ENCODE measurements around the gene HBG2.
"Not testable (repeated sequence)": the region's sequence is repeated elsewhere in the genome, so short reads cannot be mapped to it uniquely, and the experiment has no call there.

The HBG2 gene

DNA sequence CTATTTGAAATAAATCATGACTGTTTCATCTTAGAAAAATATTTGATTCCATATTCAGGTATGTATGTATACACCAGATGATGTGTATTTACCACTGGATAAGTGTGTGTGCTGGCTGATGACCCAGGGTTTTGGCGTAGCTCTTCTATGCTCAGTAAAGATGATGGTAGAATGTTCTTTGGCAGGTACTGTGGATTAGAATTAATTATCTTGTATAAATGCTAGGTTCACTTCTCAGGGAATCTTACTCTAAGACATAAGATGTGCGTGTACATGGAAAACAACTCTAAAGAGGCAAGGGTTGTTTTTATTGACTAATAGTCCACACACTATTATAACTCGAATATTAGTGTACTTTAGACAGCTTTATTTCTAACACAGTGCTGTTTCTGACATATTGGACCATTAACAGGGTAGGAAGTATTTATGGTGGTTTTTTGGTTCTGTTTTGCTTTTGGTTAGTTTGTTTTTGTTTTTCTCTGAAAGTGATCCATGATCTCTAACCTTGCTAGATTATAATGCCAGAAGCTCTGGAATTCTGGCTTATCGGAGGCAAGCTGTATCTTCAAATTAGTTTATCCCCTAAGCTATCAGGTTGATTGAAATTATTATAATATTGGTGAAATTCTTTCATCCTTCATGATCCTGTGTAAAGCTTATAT, 3.9 kb downstream of the HBG2 start:
- no peak for DNase-seq (ENCODE audit: low read depth in 3 of 3, low spot score in 1 of 3)

DNA sequence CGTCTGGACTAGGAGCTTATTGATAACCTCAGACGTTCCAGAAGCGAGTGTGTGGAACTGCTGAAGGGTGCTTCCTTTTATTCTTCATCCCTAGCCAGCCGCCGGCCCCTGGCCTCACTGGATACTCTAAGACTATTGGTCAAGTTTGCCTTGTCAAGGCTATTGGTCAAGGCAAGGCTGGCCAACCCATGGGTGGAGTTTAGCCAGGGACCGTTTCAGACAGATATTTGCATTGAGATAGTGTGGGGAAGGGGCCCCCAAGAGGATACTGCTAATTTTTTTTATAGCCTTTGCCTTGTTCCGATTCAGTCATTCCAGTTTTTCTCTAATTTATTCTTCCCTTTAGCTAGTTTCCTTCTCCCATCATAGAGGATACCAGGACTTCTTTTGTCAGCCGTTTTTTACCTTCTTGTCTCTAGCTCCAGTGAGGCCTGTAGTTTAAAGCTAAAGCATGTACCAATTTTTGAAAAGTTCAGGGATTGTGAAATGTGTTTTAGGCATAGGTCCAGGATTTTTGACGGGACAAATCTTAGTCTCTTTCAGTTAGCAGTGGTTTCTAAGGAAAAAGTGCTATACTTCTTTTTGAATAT, 4.7 kb downstream of the HBG2 start, which contains the start of gene HBG1:
TSS of gene HBG1 (minus strand) at position 51 of the 590 bp plus-strand sequence. CDS start 53 bp downstream, outside the sequence.
- DNase-seq (ENCODE audit: low read depth in 3 of 3, low spot score in 1 of 3) = not testable (repeated sequence)

DNA sequence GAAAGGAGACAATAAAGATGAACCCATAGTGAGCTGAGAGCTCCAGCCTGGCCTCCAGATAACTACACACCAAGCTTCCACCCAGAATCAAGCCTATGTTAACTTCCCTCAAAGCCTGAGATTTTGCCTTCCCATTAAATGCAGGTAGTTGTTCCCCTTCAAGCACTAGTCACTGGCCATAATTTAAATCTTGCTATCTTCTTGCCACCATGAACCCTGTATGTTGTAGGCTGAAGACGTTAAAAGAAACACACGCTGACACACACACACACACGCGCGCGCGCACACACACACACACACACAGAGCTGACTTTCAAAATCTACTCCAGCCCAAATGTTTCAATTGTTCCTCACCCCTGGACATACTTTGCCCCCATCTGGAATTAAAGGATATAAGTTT, 6.1 kb downstream of the HBG2 start:
- not testable (repeated sequence) for DNase-seq (ENCODE audit: low read depth in 3 of 3, low spot score in 1 of 3)

DNA sequence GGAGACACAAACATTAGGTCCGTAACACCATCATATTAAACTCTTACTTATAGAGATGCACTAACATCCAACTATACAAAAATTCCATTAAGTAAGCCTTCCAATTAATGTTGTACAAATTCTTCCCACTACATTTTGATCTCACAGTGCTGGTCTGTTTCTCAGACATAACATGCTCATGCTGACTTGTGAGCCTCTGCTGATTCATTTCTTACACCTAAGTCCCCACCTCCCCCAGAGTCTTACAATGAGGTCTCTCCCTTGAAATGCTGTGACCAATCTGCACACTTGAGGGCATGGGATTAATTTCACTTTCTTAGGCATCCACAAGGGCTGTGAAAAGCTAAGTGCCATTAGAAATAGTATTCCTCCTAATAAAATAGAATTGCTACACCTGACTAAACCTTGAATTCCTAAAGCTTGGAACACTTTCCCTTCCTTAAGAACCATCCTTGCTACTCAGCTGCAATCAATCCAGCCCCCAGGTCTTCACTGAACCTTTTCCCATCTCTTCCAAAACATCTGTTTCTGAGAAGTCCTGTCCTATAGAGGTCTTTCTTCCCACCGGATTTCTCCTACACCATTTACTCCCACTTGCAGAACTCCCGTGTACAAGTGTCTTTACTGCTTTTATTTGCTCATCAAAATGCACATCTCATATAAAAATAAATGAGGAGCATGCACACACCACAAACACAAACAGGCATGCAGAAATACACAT, 6.9 kb downstream of the HBG2 start:
- no peak for DNase-seq (ENCODE audit: low read depth in 3 of 3, low spot score in 1 of 3)

DNA sequence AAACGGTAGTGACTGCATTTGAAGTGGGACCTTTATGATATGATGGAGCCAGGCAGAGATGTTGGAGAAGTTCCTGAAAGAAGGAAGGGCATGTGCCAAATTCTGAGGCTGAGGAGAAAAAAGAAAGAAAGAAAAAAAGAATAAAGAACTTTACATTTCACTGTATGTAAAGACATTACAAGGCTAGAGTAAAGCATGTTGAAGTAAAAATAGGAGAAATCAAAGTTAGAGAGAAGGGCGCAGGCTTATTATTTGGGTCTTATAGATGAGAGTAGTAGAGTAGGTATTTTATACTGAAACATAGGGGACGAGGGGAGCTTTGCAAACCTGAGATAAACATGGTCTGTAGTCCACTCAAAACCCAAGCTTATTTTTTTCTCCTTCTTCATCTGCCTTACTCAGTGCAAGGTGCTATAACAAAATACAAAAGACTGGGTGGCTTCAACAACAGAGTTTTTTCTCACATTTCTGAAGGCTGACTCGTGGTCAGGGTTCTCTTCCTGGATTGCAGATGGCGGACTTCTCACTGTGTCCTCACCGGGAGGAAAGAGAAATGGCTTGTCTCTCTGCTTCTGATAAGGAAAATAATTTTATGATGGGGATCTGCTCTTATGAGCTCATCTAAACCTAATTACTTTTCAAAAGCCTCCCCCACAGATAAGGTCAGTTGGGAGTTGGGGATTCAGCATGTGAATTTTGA, 7.7 kb downstream of the HBG2 start:
- no peak for DNase-seq (ENCODE audit: low read depth in 3 of 3, low spot score in 1 of 3)

GRCh38 chr11:5245155-5245554, 9.4 kb downstream of the HBG2 start:
- no peak for DNase-seq (ENCODE audit: low read depth in 3 of 3, low spot score in 1 of 3)

GRCh38 chr11:5243816-5244180, 10.8 kb downstream of the HBG2 start:
- DNase-seq (ENCODE audit: low read depth in 3 of 3, low spot score in 1 of 3) = no peak

DNA sequence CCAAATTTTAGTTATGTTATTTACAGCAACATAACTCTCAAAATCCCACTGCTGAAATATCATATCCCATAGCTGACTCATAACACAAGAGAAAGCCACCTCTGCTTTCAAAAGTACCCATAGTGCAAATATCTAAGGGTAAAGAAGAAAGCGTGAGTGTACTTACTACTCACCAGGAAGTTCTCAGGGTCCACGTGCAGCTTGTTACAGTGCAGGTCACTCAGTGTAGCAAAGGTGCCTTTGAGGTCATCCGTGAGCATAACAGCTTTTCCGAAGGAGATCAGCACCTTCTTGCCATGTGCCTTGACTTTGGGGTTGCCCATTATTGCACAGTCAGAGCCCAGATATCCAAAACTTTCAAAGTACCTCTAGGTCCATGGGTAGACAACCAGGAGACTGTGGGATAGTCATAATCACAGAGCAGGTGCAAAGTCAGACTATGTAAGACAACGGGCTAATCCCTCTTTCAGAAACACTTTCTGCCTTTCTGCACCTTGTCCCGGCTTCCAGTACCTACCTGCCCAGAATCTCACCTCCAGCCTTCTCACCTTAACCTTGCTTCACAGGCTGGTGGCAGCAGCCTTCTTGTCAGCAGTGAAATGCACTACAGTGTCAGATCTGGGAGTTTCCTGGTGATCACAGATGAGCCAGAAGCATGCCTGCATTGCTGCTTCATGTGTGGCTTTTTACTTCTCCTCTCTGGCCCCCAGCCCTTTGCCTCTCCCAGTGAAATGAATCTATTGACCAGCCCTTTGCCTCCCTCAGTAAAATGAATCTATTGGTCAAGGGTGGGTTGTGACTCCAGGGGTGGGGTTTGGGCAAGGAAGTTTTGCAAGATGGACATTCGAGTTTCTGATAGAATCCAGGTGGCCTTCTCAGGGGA, 11.4 kb downstream of the HBG2 start:
- DNase-seq (ENCODE audit: low read depth in 3 of 3, low spot score in 1 of 3) = no peak

DNA sequence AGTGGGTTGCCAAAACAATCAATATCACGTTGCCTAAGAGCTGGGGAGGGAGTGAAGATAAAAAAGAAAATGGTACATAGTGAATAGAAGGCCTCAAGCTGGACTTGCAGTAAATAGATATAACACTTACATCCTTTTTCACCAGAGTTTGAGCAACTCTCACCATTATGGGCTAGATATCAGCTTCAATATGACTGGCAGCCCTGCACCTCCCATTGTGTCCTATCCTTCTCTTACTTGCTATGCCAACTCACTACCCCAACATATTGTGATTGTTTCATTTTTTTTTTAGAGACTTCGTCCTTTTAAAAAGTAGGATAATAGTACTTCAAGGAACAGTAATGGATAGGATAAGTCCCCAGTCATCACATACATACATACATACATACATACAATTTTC, 12.4 kb downstream of the HBG2 start:
- DNase-seq (ENCODE audit: low read depth in 3 of 3, low spot score in 1 of 3) = no peak

- no peak for DNase-seq (ENCODE audit: low read depth in 3 of 3, low spot score in 1 of 3)
Measured at GRCh38 chr11:5241458-5241857, 13.1 kb downstream of the HBG2 start.

DNA sequence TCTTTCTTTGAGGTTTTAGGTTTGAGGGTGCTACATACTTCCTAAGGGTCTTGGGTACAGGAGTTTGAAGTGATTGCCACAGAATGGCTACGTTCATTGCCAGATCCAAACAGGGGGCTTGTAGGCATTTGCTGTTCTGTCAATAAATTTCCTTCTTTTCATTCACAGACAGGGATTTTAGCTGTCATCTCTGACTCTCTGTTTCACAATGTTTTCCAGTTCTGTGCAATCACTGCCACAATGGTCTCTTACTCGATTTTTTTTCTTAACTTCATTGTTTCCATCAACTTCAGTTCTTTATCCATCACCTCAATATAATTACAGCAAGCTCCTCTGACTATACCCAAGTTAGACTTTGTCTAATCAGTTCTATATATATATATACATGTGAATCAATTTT, 14.1 kb downstream of the HBG2 start:
- no peak for DNase-seq (ENCODE audit: low read depth in 3 of 3, low spot score in 1 of 3)

GRCh38 chr11:5240056-5240455, 14.5 kb downstream of the HBG2 start:
- no peak for DNase-seq (ENCODE audit: low read depth in 3 of 3, low spot score in 1 of 3)

DNA sequence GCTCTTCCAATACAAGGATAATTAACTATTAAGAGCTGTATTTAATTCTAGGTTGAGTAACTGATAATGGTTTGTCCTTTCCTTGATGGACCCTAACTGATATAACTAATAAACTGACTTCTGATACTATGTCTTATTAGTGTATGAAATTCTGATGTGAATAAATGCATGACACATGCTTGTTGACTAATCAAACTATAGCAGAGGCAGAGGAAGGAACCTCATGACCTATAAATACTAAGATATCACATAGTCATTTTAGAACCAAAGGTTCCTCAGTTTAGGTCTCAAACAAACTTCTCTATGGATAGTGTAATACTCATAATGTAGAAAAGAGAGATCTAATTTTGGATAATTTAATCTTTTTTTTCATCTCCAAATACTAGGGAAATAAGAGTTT, 15.5 kb downstream of the HBG2 start:
- no peak for DNase-seq (ENCODE audit: low read depth in 3 of 3, low spot score in 1 of 3)

DNA sequence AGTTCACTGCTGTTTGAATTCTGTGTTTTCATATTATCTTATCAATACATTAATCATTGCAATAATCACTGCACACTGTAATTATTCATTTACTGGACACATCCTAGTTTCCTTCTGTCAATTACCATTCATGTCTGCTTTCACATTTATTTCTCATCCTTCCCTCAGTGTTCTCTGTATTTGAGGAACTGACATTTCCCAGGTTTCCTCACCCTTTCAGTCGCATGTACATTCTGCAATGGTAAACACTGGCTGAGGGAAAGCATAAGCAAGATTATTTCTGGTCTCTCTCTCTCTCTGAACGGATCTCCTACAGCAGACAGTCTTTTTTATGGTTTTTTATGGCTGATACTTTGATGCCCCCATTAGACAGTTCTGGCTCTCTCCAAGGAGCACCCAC, 16.1 kb downstream of the HBG2 start:
- DNase-seq (ENCODE audit: low read depth in 3 of 3, low spot score in 1 of 3) = no peak

DNA sequence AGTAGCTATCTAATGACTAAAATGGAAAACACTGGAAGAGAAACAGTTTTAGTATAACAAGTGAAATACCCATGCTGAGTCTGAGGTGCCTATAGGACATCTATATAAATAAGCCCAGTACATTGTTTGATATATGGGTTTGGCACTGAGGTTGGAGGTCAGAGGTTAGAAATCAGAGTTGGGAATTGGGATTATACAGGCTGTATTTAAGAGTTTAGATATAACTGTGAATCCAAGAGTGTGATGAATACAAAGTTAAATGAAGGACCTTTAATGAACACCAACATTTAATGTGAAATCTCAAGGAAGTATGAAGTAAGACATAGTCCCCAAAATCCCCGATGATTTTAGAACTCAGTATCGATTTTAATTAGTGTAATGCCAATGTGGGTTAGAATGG, 17.2 kb downstream of the HBG2 start:
- no peak for DNase-seq (ENCODE audit: low read depth in 3 of 3, low spot score in 1 of 3)

- DNase-seq (ENCODE audit: low read depth in 3 of 3, low spot score in 1 of 3) = no peak
Measured at GRCh38 chr11:5235364-5236095, 19.1 kb downstream of the HBG2 start.

DNA sequence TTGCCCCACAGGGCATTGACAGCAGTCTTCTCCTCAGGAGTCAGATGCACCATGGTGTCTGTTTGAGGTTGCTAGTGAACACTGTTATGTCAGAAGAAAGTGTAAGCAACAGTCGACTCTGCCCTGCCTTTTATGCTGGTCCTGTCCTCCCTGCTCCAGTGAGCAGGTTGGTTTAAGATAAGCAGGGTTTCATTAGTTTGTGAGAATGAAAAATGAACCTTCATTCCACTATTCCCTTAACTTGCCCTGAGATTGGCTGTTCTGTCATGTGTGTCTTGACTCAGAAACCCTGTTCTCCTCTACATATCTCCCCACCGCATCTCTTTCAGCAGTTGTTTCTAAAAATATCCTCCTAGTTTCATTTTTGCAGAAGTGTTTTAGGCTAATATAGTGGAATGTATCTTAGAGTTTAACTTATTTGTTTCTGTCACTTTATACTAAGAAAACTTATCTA, 20.2 kb downstream of the HBG2 start, which contains the start of gene HBD:
TSS of gene HBD (minus strand) at position 103 of the 454 bp plus-strand sequence. CDS start at position 53, 50 bp downstream.
- no peak for DNase-seq (ENCODE audit: low read depth in 3 of 3, low spot score in 1 of 3)

DNA sequence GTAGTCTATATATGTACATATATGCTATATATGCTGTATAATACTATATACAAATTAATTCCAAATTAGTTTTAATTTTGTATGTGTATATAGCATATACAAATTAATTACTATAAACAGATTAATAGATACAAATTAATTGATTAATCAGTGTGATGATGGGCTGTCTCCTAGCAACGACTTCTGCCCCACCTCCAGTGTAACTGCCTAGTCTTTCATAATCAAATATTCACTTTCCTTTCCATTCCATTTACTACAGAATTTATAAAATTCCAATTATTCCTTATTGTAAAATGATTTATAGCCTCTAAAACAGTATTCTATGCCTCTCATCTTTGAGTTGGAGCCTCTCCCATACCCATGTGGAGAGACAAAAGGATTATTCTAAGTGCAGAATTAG, 21.3 kb downstream of the HBG2 start:
- no peak for DNase-seq (ENCODE audit: low read depth in 3 of 3, low spot score in 1 of 3)

- DNase-seq (ENCODE audit: low read depth in 3 of 3, low spot score in 1 of 3) = no peak
Measured at GRCh38 chr11:5232821-5233220, 21.8 kb downstream of the HBG2 start.

DNA sequence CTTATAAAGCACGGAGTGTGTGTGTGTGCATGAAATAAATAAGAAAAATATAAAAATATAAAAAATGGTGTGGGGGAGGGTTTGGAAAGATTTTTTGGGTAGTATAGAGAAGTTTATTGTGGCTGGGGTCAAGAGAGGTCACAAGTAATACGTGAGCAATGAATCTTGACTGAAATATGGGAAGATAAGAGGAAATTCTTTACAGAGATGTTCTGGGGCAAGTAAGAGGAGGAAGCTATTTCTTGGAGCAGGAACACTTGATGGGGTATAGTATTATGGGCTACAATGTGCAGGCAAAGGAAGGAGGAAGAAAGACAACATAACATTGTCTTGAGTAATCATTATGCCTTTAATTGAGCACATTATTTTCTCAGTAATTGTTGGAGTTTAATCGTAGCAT, 22.4 kb downstream of the HBG2 start:
- DNase-seq (ENCODE audit: low read depth in 3 of 3, low spot score in 1 of 3) = no peak

Measured in stimulated activated CD4-positive, alpha-beta T cell treated with anti-CD3 and anti-CD28 coated beads, TNF-alpha, amount 100 ng/mL, for 1 hour (primary cell).